T-helper 2 cell treated with Interferon-gamma antibody and Interleukin-4, amounts not matched to agents 100 ng/mL and 5 ng/mL, for 36 hours (primary cell): ENCODE measurements around the gene PHACTR4. TPM values are rescaled to one million over a fixed set of nuclear protein-coding genes. Genes with fewer than 3 reads are reported as not detected.
"Not testable (repeated sequence)": the region's sequence is repeated elsewhere in the genome, so short reads cannot be mapped to it uniquely, and the experiment has no call there.

Source experiments
- intact Hi-C: fragments of 100-400 bp; cut with micrococcal nuclease; formaldehyde crosslinking; loops from one replicate; pipeline ENCODE4 v1.15.1; 2023
- total RNA-seq: library from RNA; stranded (reverse); gene quantifications from 2 replicates; pipeline ENCODE4 v1.2.3, GENCODE V29; 2022

PHACTR4 gene
- total RNA-seq, 1 donor from 2014 or later, result 32.4 TPM

DNA sequence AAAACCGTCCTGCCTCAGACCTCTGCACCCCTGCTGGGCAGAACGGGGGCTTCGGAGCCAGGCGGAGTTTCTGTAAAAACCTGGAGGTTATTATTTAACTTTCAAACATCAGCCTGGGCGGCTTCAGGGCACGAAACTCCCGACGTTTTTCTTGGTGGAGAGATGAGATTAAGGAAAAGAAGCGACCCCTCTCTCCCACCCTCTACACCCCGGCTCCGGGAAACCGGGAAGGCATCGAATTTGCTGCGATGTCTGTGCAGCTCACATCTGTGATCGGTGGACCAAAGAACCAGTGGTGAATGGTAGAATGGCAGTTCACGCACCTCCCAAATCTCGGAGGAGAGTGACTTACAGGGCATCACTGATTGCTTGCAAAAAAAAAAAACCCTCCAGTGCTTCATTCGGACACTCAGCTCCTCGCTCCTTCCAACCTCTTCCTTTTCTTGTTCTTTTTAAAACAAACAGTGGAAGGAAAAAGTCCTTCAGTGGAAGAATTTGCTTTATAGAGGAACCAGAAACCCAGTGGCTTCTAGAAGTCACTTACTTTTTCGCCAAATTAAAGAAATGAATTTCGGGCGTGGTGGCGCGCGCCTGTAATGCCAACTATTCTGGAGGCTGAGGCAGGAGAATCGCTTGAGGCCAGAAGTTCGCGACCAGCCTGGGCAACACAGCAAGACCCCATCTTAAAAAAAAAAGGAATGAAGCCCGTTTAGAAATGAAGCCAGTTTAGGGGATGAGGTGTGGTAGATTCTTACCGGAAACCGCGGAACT, 884 bp downstream of the PHACTR4 start:
- intact Hi-C loops, result no loop called here

DNA sequence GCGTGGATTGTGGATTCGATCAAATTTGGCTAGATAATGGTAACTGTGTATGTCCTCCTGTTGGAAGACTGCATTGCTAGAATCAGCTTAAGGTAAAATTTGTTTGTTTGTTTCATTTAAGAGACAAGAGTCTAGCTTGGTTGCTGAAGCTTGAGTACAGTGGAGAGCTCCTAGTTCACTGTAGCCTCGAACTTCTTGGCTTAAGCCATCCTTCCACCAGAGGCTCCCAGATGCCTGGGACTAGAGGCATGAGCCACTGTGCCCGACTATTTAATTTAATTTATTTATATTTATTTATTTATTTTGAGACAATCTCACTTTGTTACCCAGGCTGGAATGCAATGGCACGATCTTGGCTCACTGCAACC, 1.5 kb downstream of the PHACTR4 start:
- intact Hi-C loops, result no loop called here

DNA sequence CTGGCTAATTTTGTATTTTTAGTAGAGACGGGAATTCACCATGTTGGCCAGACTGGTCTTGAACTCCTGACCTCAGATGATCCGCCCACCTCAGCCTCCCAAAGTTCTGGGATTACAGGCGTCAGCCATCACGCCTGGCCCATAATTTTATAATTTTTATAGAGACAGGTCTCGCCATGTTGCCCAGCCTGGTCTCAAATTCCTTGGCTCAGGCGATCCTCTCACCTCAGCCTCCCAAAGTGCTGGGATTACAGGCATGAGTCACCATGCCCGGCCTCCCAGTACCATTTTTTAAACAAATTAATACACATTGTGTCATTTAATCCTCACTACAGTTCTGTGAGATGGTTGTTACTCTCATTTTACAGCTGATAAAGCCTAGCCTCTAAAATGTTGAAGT, 3.9 kb downstream of the PHACTR4 start:
- intact Hi-C loops, result not testable (repeated sequence)

- intact Hi-C loops, result no loop called here
Measured at GRCh38 chr1:28374297-28374696, 4.8 kb downstream of the PHACTR4 start.

DNA sequence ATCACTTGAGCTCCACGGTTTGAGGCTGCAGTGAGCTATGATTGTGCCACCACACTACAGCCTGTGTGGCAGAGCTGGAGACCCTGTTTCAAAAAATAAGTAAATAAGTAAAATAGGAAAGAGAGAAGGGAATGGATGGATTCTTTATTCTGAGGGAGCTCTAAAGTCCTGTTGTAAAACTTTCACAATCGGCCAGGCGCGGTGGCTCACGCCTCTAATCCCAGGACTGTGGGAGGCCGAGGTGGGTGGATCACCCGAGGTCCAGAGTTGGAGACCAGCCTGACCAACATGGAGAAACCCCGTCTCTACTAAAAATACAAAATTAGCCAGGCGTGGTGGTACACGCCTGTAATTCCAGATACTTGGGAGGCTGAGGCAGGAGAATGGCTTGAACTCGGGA, 6.1 kb downstream of the PHACTR4 start:
- intact Hi-C loops, result not testable (repeated sequence)

DNA sequence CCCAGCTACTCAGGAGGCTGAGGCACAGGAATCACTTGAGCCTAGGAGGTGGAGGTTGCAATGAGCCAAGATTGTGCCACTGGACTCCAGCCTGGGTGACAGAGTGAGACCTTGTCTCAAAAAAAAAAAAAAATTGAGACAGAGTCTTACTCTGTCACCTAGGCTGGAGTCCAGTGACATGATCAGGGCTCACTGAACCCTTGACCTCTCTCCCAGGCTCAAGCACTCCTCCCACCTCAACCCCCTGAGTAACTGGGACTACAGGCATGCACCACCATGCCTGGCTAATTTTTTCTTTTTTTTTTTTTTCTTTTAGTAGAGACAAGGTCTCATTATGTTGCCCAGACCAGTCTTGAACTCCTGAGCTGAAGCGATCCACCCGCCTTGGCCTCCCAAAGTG, 6.7 kb downstream of the PHACTR4 start:
- intact Hi-C loops, result not testable (repeated sequence)

- intact Hi-C loops, result no loop called here
Measured at GRCh38 chr1:28378906-28379305, 9.4 kb downstream of the PHACTR4 start.

DNA sequence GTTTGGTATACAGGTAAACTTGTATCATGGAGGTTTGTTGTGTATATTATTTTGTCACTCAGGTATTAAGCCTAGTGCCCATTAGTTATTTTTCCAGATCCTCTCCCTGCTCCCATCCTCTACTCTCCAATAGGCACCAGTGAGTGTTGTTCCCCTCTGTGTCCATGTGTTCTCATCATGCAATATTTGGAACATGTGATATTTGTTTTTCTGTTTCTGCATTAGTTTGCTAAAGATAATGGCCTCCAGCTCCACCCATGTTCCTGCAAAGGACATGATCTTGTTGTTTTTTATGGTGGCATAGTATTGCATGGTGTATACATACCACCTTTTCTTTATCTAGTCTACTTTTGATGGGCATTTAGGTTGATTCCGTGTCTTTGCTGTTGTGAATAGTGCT, 10.9 kb downstream of the PHACTR4 start:
- intact Hi-C loops, result no loop called here

DNA sequence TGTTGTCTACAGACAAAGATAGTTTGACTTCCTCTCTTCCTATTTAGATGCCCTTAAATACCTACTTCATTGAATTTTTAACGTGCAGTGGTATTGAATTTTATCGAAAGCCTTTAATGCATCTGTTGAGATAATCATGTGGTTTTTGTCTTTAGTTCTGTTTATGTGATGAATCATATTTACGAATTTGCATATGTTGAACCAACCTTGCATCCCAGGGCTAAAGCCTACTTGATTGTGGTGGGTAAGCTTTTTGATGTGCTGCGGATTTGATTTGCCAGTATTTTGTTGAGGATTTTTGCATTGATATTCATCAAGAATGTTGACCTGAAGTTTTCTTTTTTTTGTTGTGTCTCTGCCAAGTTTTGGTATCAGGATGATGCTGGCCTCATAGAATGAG, 14.2 kb downstream of the PHACTR4 start:
- intact Hi-C loops, result not testable (repeated sequence)

GRCh38 chr1:28392027-28392652, 22.6 kb downstream of the PHACTR4 start:
- intact Hi-C loops, result no loop called here

GRCh38 chr1:28394136-28394535, 24.6 kb downstream of the PHACTR4 start:
- intact Hi-C loops, result no loop called here

DNA sequence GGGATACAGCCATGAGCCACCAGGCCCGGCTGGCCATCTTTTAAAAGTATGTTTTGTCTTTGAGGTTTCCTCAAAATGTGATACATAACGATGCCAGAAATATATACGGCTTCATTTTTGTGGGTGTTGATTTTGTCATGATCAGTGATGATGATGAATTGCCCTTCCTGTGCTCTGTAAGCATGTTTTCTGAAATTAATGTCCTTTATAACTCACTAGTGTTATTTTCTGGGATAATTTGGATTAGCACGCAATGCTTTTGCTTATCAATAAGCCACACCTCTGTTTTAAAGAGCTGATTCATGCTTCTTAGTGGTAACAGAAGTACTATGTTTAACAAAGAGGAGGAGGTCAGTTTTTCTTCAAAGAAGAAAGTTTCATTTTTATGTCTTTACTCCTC, 25.6 kb downstream of the PHACTR4 start:
- intact Hi-C loops, result no loop called here

GRCh38 chr1:28401760-28402159, 32.2 kb downstream of the PHACTR4 start:
- intact Hi-C loops, result no loop called here

DNA sequence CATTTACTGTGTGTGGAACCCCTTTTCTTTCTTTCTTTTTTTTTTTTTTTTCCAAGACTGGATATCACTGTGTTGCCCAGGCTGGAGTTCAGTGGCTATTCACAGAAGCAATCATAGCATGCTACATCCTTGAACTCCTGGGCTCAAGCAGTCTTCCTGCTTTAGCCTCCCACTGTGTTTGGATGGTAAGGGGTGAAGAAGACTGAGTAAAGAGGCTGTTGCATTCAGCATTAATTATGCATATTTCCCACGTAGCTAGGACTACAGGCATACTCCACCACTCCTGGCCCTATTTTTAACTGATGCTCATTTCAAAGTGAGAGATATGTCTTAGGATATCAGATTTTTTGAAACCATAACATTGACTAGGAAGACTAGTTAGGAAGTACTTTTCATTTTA, 39.5 kb downstream of the PHACTR4 start:
- intact Hi-C loops, result loop anchor here (2.0 kb wide), 1 partner anchor 98 kb away; the partner anchor contains the start of gene RCC1

- intact Hi-C loops, result no loop called here
Measured at GRCh38 chr1:28411656-28412055, 42.1 kb downstream of the PHACTR4 start.

- intact Hi-C loops, result no loop called here
Measured at GRCh38 chr1:28412731-28413130, 43.2 kb downstream of the PHACTR4 start.

GRCh38 chr1:28416509-28417194, 47.1 kb downstream of the PHACTR4 start:
- intact Hi-C loops, result loop anchor here (5.0 kb wide), 1 partner anchor 36 kb away; no protein-coding TSS in a partner anchor

GRCh38 chr1:28417441-28417922, 47.9 kb downstream of the PHACTR4 start:
- intact Hi-C loops, result loop anchor here (5.0 kb wide), 1 partner anchor 35 kb away; no protein-coding TSS in a partner anchor

GRCh38 chr1:28417926-28418637, 48.5 kb downstream of the PHACTR4 start:
- intact Hi-C loops, result loop anchor here (5.0 kb wide), 1 partner anchor 34 kb away; no protein-coding TSS in a partner anchor

DNA sequence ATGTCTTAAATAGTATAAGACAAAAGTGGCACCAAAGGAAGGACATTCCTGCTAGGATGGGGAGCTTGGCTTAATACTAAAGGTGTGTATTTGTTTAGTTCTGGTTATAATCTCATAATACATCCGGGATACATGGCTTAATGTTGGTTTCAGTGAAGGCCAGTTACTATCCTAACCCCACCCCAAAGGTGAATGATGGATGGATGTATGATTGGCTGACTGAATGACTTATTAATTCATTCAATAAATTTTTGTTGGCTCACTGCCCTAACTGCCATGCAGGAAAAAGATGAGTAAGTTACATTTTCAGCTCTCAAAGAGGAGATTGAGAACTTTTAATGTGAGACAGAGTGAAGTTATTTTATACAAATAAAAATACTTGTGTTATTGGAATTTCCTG, 52.2 kb downstream of the PHACTR4 start:
- intact Hi-C loops, result no loop called here

DNA sequence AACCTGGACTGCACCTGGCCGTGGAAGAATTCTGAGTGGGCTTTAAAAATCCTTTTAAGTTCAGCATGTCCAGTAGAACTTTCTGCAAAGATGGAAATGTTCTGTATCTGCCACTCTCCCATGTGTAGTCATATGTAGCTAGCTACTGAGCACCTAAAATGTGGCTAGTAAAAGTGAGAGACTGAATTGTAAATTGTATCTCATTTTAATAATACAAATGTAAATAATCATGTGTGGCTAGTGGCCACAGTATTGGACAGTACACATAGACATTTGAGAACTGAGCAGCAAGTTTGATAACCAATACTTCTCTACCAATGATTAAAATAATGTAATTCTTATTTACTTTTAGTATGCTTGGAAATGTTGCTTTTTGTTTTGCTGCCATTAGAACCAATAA, 57.3 kb downstream of the PHACTR4 start:
- intact Hi-C loops, result no loop called here
